H9 (cell line): ENCODE measurements around the gene NFATC4. TPM values are rescaled to one million over a fixed set of nuclear protein-coding genes. Genes with fewer than 3 reads are reported as not detected.

ENCODE experiments used
- DNase-seq: peaks from one replicate; pipeline ENCODE4 v3.0.0-alpha.2; 2017
- H2AFZ ChIP-seq: one replicate; pipeline ENCODE4 v1.6.1; 2013; ENCODE audit warnings: mild to moderate bottlenecking, low read length, control low read depth, moderate library complexity
- H2AK5ac ChIP-seq: 2 replicates; pipeline ENCODE4 v1.6.1; 2013; ENCODE audit warnings: low read length, control low read depth, mixed read lengths; ENCODE audit not compliant: insufficient read length
- H2BK120ac ChIP-seq: one replicate; pipeline ENCODE4 v1.6.1; 2013; ENCODE audit warnings: low read depth, mild to moderate bottlenecking, low read length, control low read depth, inconsistent platforms; ENCODE audit not compliant: poor library complexity, severe bottlenecking
- H2BK12ac ChIP-seq: 2 replicates; pipeline ENCODE4 v1.6.1; 2013; ENCODE audit warnings: low read length, control low read depth, mixed read lengths, low read depth; ENCODE audit not compliant: insufficient read length
- H2BK15ac ChIP-seq: 2 replicates; pipeline ENCODE4 v1.6.1; 2013; ENCODE audit warnings: low read depth, low read length, control low read depth
- H2BK20ac ChIP-seq: one replicate; pipeline ENCODE4 v1.6.1; 2013; ENCODE audit warnings: low read depth, mild to moderate bottlenecking, low read length, control low read depth, inconsistent platforms; ENCODE audit not compliant: poor library complexity, severe bottlenecking
- H2BK5ac ChIP-seq: 2 replicates; pipeline ENCODE4 v1.6.1; 2013; ENCODE audit warnings: low read length, control low read depth, mixed read lengths; ENCODE audit not compliant: insufficient read length
- H3K14ac ChIP-seq: 2 replicates; pipeline ENCODE4 v1.6.1; 2013; ENCODE audit warnings: low read length, control low read depth; ENCODE audit not compliant: insufficient read depth
- H3K18ac ChIP-seq: 2 replicates; pipeline ENCODE4 v1.6.1; 2013; ENCODE audit warnings: low read depth, mild to moderate bottlenecking, mixed read lengths, low read length, control low read depth; ENCODE audit not compliant: insufficient read length
- H3K23ac ChIP-seq: 2 replicates; pipeline ENCODE4 v1.6.1; 2013; ENCODE audit warnings: low read length, control low read depth, mixed read lengths, low read depth; ENCODE audit not compliant: insufficient read length
- H3K23me2 ChIP-seq: 2 replicates; pipeline ENCODE4 v1.6.1; 2013; ENCODE audit warnings: low read depth, mild to moderate bottlenecking, mixed read lengths, low read length, control low read depth; ENCODE audit not compliant: insufficient read length, poor library complexity, severe bottlenecking
- H3K27ac ChIP-seq: 2 replicates; pipeline ENCODE4 v1.5.1; 2013; ENCODE audit warnings: low read length, control low read depth, mixed read lengths, low read depth; ENCODE audit not compliant: insufficient read length
- H3K27me3 ChIP-seq: 2 replicates; pipeline ENCODE4 v1.6.1; 2013; ENCODE audit warnings: low read length, control low read depth, inconsistent platforms; ENCODE audit not compliant: insufficient read depth
- H3K4ac ChIP-seq: 2 replicates; pipeline ENCODE4 v1.6.1; 2013; ENCODE audit warnings: low read depth, mild to moderate bottlenecking, control low read depth, inconsistent platforms, low read length, moderate library complexity
- H3K4me1 ChIP-seq: 2 replicates; pipeline ENCODE4 v1.6.1; 2013; ENCODE audit warnings: low read length, control low read depth, inconsistent platforms; ENCODE audit not compliant: insufficient read depth
- H3K4me2 ChIP-seq: 2 replicates; pipeline ENCODE4 v1.6.1; 2013; ENCODE audit warnings: low read length, control low read depth, mixed read lengths; ENCODE audit not compliant: insufficient read length, insufficient read depth
- H3K56ac ChIP-seq: 2 replicates; pipeline ENCODE4 v1.6.1; 2013; ENCODE audit warnings: low read depth, mild to moderate bottlenecking, mixed read lengths, low read length, control low read depth; ENCODE audit not compliant: insufficient read length
- H3K79me1 ChIP-seq: 2 replicates; pipeline ENCODE4 v1.6.1; 2013; ENCODE audit warnings: low read depth, mild to moderate bottlenecking, moderate library complexity, low read length, control low read depth, inconsistent platforms; ENCODE audit not compliant: insufficient read depth, poor library complexity, severe bottlenecking
- H3K79me2 ChIP-seq: 2 replicates; pipeline ENCODE4 v1.6.1; 2013; ENCODE audit warnings: low read length, control low read depth, inconsistent platforms; ENCODE audit not compliant: insufficient read depth
- H3K9ac ChIP-seq: 2 replicates; pipeline ENCODE4 v1.6.1; 2013; ENCODE audit warnings: low read length, control low read depth, mixed read lengths; ENCODE audit not compliant: insufficient read length; ENCODE audit errors: extremely low read depth
- H3K9me3 ChIP-seq: one replicate; pipeline ENCODE4 v1.6.1; 2013; ENCODE audit warnings: low read depth, low read length, inconsistent platforms; ENCODE audit not compliant: control insufficient read depth
- H3T11ph ChIP-seq: one replicate; pipeline ENCODE4 v1.6.1; 2013; ENCODE audit warnings: mild to moderate bottlenecking, low read length, control low read depth, inconsistent platforms
- H4K20me1 ChIP-seq: one replicate; pipeline ENCODE4 v1.6.1; 2013; ENCODE audit not compliant: control insufficient read depth, insufficient read length, insufficient read depth
- H4K5ac ChIP-seq: 2 replicates; pipeline ENCODE4 v1.6.1; 2013; ENCODE audit warnings: low read depth, mild to moderate bottlenecking, mixed read lengths, low read length, control low read depth; ENCODE audit not compliant: insufficient read length
- H4K8ac ChIP-seq: replicated peaks from 2 replicates; pipeline ENCODE4 v1.6.1; 2013; ENCODE audit warnings: low read length, control low read depth, mixed read lengths, low read depth; ENCODE audit not compliant: insufficient read length
- H4K91ac ChIP-seq: 2 replicates; pipeline ENCODE4 v1.6.1; 2013; ENCODE audit warnings: low read depth, mild to moderate bottlenecking, moderate library complexity, mixed read lengths, low read length, control low read depth; ENCODE audit not compliant: insufficient read length
- H3K27ac Mint-ChIP-seq, 3 experiments: 2 replicates in 2 of 3; 3 replicates in 1 of 3; pipeline ENCODE4 v1.8.0; 2020 to 2021; ENCODE audit warnings: mixed read lengths in 3 of 3, mild to moderate bottlenecking in 1 of 3, moderate library complexity in 1 of 3
- H3K27me3 Mint-ChIP-seq: 2 replicates; pipeline ENCODE4 v1.8.0; 2021; ENCODE audit warnings: low read depth, mild to moderate bottlenecking, moderate library complexity, mixed read lengths
- H3K36me3 Mint-ChIP-seq, 3 experiments: 2 replicates in 2 of 3; 3 replicates in 1 of 3; pipeline ENCODE4 v1.8.0; 2020 to 2021; ENCODE audit warnings: low read depth in 3 of 3, mixed read lengths in 3 of 3; ENCODE audit not compliant: insufficient read depth in 1 of 3
- H3K4me1 Mint-ChIP-seq, 2 experiments: 2 replicates each; pipeline ENCODE4 v1.8.0; 2020; ENCODE audit warnings: mixed read lengths in 2 of 2
- H3K4me3 Mint-ChIP-seq, 2 experiments: 2 replicates in 1 of 2; 3 replicates in 1 of 2; pipeline ENCODE4 v1.8.0; 2020 to 2021; ENCODE audit warnings: mild to moderate bottlenecking in 2 of 2, mixed read lengths in 2 of 2, moderate library complexity in 1 of 2
- H3K9me3 Mint-ChIP-seq, 2 experiments: 2 replicates in 1 of 2; 3 replicates in 1 of 2; pipeline ENCODE4 v1.8.0; 2020; ENCODE audit warnings: mild to moderate bottlenecking in 2 of 2, mixed read lengths in 2 of 2, moderate library complexity in 1 of 2
- WGBS: extraction: QIAGEN DNeasy Blood & Tissue Kit; methylation state at CpG from one replicate; pipeline ENCODE4 v1.1.7; 2013; ENCODE audit warnings: missing lambda C conversion rate, low lambda C conversion rate, mixed read lengths; ENCODE audit not compliant: insufficient read length; ENCODE audit errors: extremely low coverage; 5-methylcytosine and 5-hydroxymethylcytosine counted together
- total RNA-seq: library from RNA; stranded (reverse); gene quantifications from 2 replicates; pipeline ENCODE4 v1.2.1, GENCODE V29; 2021
- TF ChIP-seq, protein P1 (sequence below): fragments of 200-600 bp; sonication (generic); conservative IDR thresholded peaks from 3 replicates; pipeline ENCODE4 v1.8.0; 2021; ENCODE audit warnings: antibody characterized with exemption, mild to moderate bottlenecking

NFATC4 gene
- total RNA-seq, 1 experiment from 2014 or later, result 46.4 TPM

DNA sequence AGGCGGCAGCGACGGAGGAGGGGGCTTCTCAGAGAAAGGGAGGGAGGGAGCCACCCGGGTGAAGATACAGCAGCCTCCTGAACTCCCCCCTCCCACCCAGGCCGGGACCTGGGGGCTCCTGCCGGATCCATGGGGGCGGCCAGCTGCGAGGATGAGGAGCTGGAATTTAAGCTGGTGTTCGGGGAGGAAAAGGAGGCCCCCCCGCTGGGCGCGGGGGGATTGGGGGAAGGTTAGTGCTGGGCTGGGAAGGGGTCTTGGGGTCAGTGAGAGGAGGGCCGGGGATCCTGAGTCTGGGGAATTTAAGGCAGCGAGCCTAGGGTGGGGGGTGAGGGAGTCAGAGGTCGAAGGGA, 203 bp downstream of the NFATC4 start:
- DNase-seq, result peak; percentile 57
- Histone ChIP-seq H4K91ac (no peak overlapping the region), H2BK15ac (no peak overlapping the region), H2BK5ac (no peak overlapping the region), H3K79me1 (no peaks in the 10 kb centered on the region), H3K4me2 (peak overlapping the region; percentile 69), H3K56ac (no peak overlapping the region), H2AFZ (no peak overlapping the region), H3K23me2 (peaks cover 19% of the 10 kb centered on the region), H3T11ph (no peak overlapping the region), H2BK20ac (no peak overlapping the region), H4K5ac (no peak overlapping the region), H4K8ac (no peak overlapping the region), H3K27ac (no peak overlapping the region), H3K79me2 (no peaks in the 10 kb centered on the region), H3K4me1 (no peaks in the 10 kb centered on the region; the same call in 1 of the 2 replicates), H2AK5ac (no peak overlapping the region), H3K27me3 (no peaks in the 10 kb centered on the region), H2BK120ac (no peak overlapping the region), H3K9ac (no peak overlapping the region), H3K14ac (no peak overlapping the region), H3K9me3 (no peaks in the 10 kb centered on the region), H2BK12ac (no peak overlapping the region), H4K20me1 (no peaks in the 10 kb centered on the region), H3K18ac (peak overlapping the region; percentile 12), H3K4ac (no peak overlapping the region), H3K23ac (no peak overlapping the region)
- peaks cover 16 to 17% of the 10 kb centered on the region in 2 experiments for H3K4me1 Mint-ChIP-seq
- H3K9me3 Mint-ChIP-seq, result no peaks in the 10 kb centered on the region
- H3K27ac Mint-ChIP-seq, result peak overlapping the region; percentile 57 to 94 (median 80); a peak in 3 of 7 replicates
- H3K36me3 Mint-ChIP-seq, result peaks cover 0 to 20% (median 11%) of the 10 kb centered on the region in 3 experiments; a peak in 6 of 7 replicates
- TF ChIP-seq, protein P1, sequence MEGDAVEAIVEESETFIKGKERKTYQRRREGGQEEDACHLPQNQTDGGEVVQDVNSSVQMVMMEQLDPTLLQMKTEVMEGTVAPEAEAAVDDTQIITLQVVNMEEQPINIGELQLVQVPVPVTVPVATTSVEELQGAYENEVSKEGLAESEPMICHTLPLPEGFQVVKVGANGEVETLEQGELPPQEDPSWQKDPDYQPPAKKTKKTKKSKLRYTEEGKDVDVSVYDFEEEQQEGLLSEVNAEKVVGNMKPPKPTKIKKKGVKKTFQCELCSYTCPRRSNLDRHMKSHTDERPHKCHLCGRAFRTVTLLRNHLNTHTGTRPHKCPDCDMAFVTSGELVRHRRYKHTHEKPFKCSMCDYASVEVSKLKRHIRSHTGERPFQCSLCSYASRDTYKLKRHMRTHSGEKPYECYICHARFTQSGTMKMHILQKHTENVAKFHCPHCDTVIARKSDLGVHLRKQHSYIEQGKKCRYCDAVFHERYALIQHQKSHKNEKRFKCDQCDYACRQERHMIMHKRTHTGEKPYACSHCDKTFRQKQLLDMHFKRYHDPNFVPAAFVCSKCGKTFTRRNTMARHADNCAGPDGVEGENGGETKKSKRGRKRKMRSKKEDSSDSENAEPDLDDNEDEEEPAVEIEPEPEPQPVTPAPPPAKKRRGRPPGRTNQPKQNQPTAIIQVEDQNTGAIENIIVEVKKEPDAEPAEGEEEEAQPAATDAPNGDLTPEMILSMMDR, result no peak
- peaks cover 16% of the 10 kb centered on the region for H3K27me3 Mint-ChIP-seq
- WGBS, result no CpG with 5 or more reads among the region's 15 CpGs
- peak overlapping the region; percentile 77 to 93 for H3K4me3 Mint-ChIP-seq
